DMS79 (cell line): ENCODE data around the gene MAJIN.

Source experiments
- DNase-seq: peaks from one replicate; lab custom pipeline; 2025; lab: John Stamatoyannopoulos, UW

The MAJIN gene

DNA sequence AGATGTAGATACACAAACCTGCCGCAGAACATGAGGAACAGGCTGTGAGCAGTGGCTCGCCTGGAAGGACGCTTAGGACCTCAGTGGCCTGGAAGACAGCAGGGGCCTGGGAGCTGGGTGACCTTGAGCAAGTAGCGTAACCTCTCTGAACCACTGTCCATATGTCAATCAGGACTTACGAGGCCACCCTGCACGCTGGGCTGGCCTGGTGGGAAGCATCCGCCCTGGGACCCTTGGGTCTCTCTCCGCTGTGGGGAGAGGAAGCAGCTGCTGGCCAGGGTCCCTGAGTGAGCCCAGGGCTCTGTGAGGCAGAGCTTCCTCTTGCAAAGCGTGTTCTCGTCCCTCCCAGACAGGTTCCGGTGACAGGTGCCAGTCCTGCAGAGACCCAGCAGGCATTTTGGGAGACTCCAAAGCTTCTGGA, 79.5 kb downstream of the MAJIN start:
- no peak for DNase-seq

DNA sequence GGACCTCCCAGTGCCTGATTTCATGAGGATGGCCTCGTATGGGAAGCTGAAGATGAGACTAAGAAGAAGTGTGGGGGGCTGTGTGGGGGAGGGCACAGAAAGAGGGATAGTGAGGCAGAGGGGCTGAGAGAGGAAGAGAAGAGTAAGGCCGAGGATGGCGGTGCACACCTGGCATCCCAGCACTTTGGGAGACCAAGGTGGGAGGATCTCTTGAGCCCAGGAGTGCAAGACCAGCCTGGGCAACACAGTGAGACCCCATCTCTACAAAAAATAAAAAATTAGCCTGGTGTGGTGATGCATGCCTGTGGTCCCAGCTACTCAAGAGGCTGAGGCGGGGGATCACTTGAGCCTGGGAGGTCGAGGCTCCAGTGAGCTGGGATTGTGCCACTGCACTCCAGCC, 80.0 kb downstream of the MAJIN start:
- DNase-seq, result no peak

DNA sequence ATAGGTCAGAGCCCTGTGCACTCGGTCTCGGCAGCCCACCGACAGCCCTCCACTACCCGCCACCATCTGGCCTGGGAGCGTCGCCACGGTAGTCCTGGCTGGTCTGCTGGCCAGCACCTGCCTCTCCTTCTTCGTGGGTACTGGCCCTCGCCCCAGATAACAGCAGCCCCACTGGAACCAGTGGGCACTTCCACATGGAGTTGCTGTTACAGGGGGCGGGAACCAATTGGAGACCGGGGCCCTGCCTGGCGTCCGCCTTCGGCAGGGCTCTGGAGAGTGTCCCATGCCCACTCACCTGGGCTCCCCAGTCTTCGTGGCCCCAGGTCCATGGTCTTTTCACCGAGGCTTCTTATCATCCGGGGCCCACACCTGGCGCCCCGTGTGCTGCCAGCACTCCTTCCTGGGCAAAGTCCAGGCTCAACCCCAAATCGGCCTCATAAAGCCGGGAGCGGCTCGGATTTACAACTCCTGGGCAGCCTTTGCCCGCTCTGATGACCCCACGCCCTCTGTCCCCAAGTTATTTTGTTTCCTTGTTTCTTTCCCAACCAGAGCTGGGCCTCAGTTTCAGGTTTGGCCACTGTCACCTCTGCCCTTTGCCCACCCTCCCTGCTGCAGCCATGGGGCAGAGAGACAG, 80.6 kb downstream of the MAJIN start:
- DNase-seq, result no peak

DNA sequence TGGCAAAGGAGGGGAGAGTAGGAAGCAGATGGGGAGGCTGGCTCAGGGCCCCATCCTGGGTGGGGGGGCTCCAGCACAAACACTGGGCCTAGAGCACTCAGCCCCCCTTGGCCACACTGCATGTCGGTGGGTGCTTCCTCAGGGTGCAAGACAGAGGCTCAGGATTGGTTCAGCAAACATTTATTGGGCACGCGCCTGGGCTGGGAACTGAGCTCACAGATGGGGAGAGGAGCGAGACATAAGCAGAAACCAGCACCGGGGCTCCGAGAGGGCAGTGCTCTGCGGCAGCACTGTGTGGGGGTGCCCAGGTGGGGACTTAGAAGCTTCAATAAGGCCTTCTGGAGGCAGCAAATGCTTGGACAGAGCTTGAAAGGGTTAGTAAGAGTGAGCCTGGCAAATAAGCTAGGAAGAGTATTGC, 81.4 kb downstream of the MAJIN start:
- no peak for DNase-seq

DNA sequence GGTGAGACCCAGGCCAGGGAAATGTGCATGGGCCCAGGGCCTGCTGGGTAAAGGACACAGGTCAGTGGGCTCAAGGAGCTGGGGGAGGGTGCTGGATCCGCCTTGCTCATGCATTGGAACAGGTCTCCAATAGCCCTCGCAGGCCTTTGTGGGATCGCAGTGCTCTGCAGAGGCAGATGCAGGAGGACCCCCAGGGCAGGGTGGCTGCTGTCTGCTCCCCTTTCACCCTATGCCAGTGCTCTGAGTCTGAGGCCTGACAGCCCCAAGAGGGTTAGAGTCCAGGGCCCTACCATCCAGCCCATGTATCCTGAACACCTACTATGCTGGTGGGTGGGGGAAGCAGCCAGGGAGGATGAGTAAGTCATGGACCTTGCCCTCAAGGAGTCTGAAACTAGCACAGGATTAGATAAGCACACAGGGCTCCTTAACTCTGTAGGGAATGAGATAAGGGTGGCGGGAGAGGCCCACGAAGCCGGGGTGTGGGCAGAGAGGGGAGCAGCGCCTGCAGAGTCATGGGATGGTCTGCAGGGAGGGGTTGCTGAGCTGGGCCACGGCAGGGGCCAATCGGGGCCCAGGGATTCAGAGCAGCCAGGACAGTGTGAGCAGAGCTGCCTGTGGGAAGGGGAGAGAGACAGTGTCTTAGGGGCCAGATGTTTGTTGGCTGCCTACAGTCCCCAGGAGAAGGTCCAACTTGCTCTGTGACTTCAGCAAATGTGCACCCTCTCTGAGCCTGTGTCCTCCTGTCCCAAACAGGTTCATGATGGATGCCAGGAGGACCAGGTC, 83.0 kb downstream of the MAJIN start:
- no peak for DNase-seq

DNA sequence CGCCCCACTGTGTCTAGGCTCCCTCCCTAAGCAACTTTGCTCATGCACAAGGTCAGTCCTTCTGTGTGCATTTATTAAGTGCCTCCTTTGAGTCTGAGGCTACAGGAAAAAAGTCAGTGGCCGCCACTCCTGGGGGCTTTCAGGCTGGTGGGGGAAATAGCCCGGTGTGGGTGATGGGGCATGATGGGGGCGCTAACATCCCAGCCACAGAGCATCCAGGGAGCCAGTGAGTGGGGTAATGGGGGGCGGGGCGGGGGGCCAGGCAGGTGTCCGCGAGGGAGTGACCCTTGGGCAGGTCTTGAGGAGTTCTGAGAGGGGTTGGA, 83.5 kb downstream of the MAJIN start:
- DNase-seq, result no peak
